HCT116 (cell line): ENCODE results near the gene MLYCD. TPM values are rescaled to one million over a fixed set of nuclear protein-coding genes. Genes with fewer than 3 reads are reported as not detected.

Experiments used
- ATAC-seq: fragments of 200-7000 bp; cut with Tn5 transposase; 2 replicates; pipeline ENCODE4 v1.9.1; 2020; ENCODE audit warnings: mild to moderate bottlenecking, moderate library complexity
- BruUV-seq: library from RNA; stranded (reverse); fragments of 400-500 nt; replicated peaks from 2 replicates; lab custom pipeline; 2021; lab: Mats Ljungman, UMichigan
- CTCF ChIA-PET: fragments of 300-600 bp; sonication (Branson Sonifier 250); formaldehyde crosslinking; loops from one replicate; lab custom pipeline; 2021; ENCODE audit warnings: antibody characterized with exemption; lab: Charles Lee
- POLR2A ChIA-PET: fragments of 300-600, 350-600 bp; sonication (Branson Sonifier 250); formaldehyde crosslinking; loops from one replicate; lab custom pipeline; 2021; ENCODE audit warnings: antibody characterized with exemption; lab: Charles Lee
- RAD21 ChIA-PET, 2 experiments: fragments of 300-600 bp; sonication (Branson Sonifier 250); formaldehyde crosslinking; loops; one replicate each; lab custom pipeline; 2023; ENCODE audit warnings: low total read pairs in 2 of 2; ENCODE audit not compliant: uncharacterized antibody in 2 of 2, unreplicated experiment in 2 of 2, low non-redundant PET in 1 of 2; lab: Charles Lee
- DNase-seq: peaks from one replicate; pipeline ENCODE4 v3.0.0-alpha.2; 2010; ENCODE audit warnings: low read depth, low spot score
- H2AFZ ChIP-seq: fragments of 200-600 bp; shearing (Covaris generic), sonication (generic); 2 replicates; pipeline ENCODE4 v1.6.1; 2017; ENCODE audit warnings: low read depth, mixed run types, mixed read lengths, antibody characterized with exemption, low read length; ENCODE audit not compliant: poor library complexity, severe bottlenecking
- H3K27ac ChIP-seq: 2 replicates; pipeline ENCODE4 v1.5.1; 2012; ENCODE audit warnings: low read depth, low read length
- H3K27me3 ChIP-seq: fragments of 200-600 bp; sonication (generic); 2 replicates; pipeline ENCODE4 v1.6.1; 2016; ENCODE audit warnings: mixed run types, low read length, mixed read lengths; ENCODE audit not compliant: insufficient read depth
- H3K36me3 ChIP-seq, 2 experiments: fragments of 200-500 bp in 1 of 2; fragments of 200-600 bp in 1 of 2; sonication (Bioruptor generic) in 1 of 2; sonication (generic) in 1 of 2; 2 replicates each; pipeline versions ENCODE4 v1.5.1 to v1.6.1; 2014 to 2016; ENCODE audit warnings: low read length in 2 of 2, inconsistent platforms in 1 of 2, mixed read lengths in 1 of 2, mixed run types in 1 of 2; ENCODE audit not compliant: insufficient read depth in 2 of 2, control insufficient read depth in 1 of 2
- H3K4me1 ChIP-seq, 2 experiments: fragments of 200-600 bp in 1 of 2; sonication (generic) in 1 of 2; 2 replicates each; pipeline versions ENCODE4 v1.5.1 to v1.6.1; 2012 to 2017; ENCODE audit warnings: low read length in 2 of 2, inconsistent platforms in 1 of 2, mild to moderate bottlenecking in 1 of 2, mixed read lengths in 1 of 2, mixed run types in 1 of 2, moderate library complexity in 1 of 2; ENCODE audit not compliant: insufficient read depth in 2 of 2, control insufficient read depth in 1 of 2
- H3K4me2 ChIP-seq: fragments of 200-600 bp; sonication (generic); 2 replicates; pipeline ENCODE4 v1.6.1; 2017; ENCODE audit warnings: mixed run types, low read length, mixed read lengths
- H3K4me3 ChIP-seq, 2 experiments: fragments of 200-600 bp in 1 of 2; sonication (generic) in 1 of 2; replicated peaks in 1 of 2; 2 replicates each; pipeline ENCODE4 v1.5.1; 2011 to 2016; ENCODE audit warnings: low read length in 2 of 2, control low read depth in 1 of 2, low read depth in 1 of 2, mild to moderate bottlenecking in 1 of 2, mixed read lengths in 1 of 2, mixed run types in 1 of 2
- H3K79me2 ChIP-seq: fragments of 200-600 bp; sonication (generic); 2 replicates; pipeline ENCODE4 v1.6.1; 2017; ENCODE audit warnings: mild to moderate bottlenecking, mixed run types, low read length, moderate library complexity, mixed read lengths; ENCODE audit not compliant: insufficient read depth
- H3K9ac ChIP-seq: fragments of 200-600 bp; sonication (generic); 2 replicates; pipeline ENCODE4 v1.6.1; 2016; ENCODE audit warnings: low read length, mixed read lengths
- H3K9me2 ChIP-seq: fragments of 200-600 bp; sonication (generic), shearing (Covaris generic); 2 replicates; pipeline ENCODE4 v1.6.1; 2017; ENCODE audit warnings: mixed run types, mild to moderate bottlenecking, moderate library complexity; ENCODE audit not compliant: insufficient read depth
- H3K9me3 ChIP-seq, 2 experiments: fragments of 200-500 bp in 1 of 2; fragments of 200-600 bp in 1 of 2; sonication (Bioruptor generic) in 1 of 2; sonication (generic) in 1 of 2; 2 replicates each; pipeline ENCODE4 v1.6.1; 2014 to 2017; ENCODE audit warnings: low read length in 2 of 2, mixed read lengths in 2 of 2, inconsistent platforms in 1 of 2, low read depth in 1 of 2, mild to moderate bottlenecking in 1 of 2, mixed run types in 1 of 2, moderate library complexity in 1 of 2; ENCODE audit not compliant: control insufficient read depth in 1 of 2, insufficient read depth in 1 of 2
- H4K20me1 ChIP-seq: fragments of 200-600 bp; sonication (generic), shearing (Covaris generic); 2 replicates; pipeline ENCODE4 v1.6.1; 2017; ENCODE audit warnings: mixed run types, mild to moderate bottlenecking, moderate library complexity; ENCODE audit not compliant: insufficient read depth
- ATF3 ChIP-seq: IDR thresholded peaks from 2 replicates; pipeline ENCODE4 v1.6.1; 2012
- CEBPB ChIP-seq: IDR thresholded peaks from 2 replicates; pipeline ENCODE4 v1.6.1; 2012; ENCODE audit warnings: low read depth
- EGR1 ChIP-seq: IDR thresholded peaks from 2 replicates; pipeline ENCODE4 v1.6.1; 2012; ENCODE audit warnings: low read depth
- EZH2 ChIP-seq: fragments of 200-600 bp; sonication (generic); IDR thresholded peaks from 2 replicates; pipeline ENCODE4 v1.6.1; 2017; ENCODE audit warnings: antibody characterized with exemption, mixed run types
- EZH2phosphoT487 ChIP-seq: fragments of 200-600 bp; IDR thresholded peaks from 2 replicates; pipeline ENCODE4 v1.6.1; 2018; ENCODE audit warnings: antibody characterized with exemption, borderline replicate concordance
- MAX ChIP-seq: IDR thresholded peaks from 2 replicates; pipeline ENCODE4 v1.6.1; 2012
- REST ChIP-seq: IDR thresholded peaks from 2 replicates; pipeline ENCODE4 v1.6.1; 2012; ENCODE audit warnings: low read depth
- SIN3A ChIP-seq: IDR thresholded peaks from 2 replicates; pipeline ENCODE4 v1.6.1; 2012; ENCODE audit warnings: low read depth
- SRF ChIP-seq: IDR thresholded peaks from 2 replicates; pipeline ENCODE4 v1.6.1; 2012; ENCODE audit warnings: low read depth
- intact Hi-C: fragments of 100-400 bp; cut with micrococcal nuclease; formaldehyde crosslinking; loops from 2 replicates; pipeline ENCODE4 v1.10.0; 2022
- total RNA-seq: library from RNA; stranded (reverse); gene quantifications from one replicate; pipeline ENCODE4 v1.2.1, GENCODE V29; 2021; ENCODE audit not compliant: unreplicated experiment

Gene MLYCD
- total RNA-seq, 1 experiment from 2014 or later, result 3.9 TPM

- Histone ChIP-seq H3K9me2 (no peaks in the 10 kb centered on the region), H3K4me2 (no peak overlapping the region), H3K9ac (no peak overlapping the region), H3K9me3 (no peaks in the 10 kb centered on the region), H4K20me1 (no peaks in the 10 kb centered on the region), H3K36me3 (no peaks in the 10 kb centered on the region), H3K27ac (no peak overlapping the region), H3K4me1 (peaks cover 8 to 9% of the 10 kb centered on the region in 2 experiments), H3K4me3 (no peak overlapping the region), H3K79me2 (no peaks in the 10 kb centered on the region), H2AFZ (no peak overlapping the region), H3K27me3 (no peaks in the 10 kb centered on the region)
- TF ChIP-seq CEBPB, result no peak
- no peak for TF ChIP-seq EZH2phosphoT487
- no peak for TF ChIP-seq EZH2
- no peak for TF ChIP-seq SIN3A
- no peak for TF ChIP-seq SRF
- no peak for TF ChIP-seq EGR1
- no peak for TF ChIP-seq MAX
- no peak for TF ChIP-seq REST
- TF ChIP-seq ATF3, result no peak
- no TSS peak for BruUV-seq
- RAD21 ChIA-PET, result no interaction called here
- ATAC-seq, result no peak
- POLR2A ChIA-PET, result interaction anchor here (1.2 kb wide), 1 partner anchor 19 kb away, joined by 3 read pairs; no protein-coding TSS in a partner anchor
- CTCF ChIA-PET, result interaction anchor here (0.9 kb wide), 1 partner anchor 9 kb away, joined by 3 read pairs; no protein-coding TSS in a partner anchor
- no peak for DNase-seq
- intact Hi-C loops, result no loop called here
These were observed 48.8 kb downstream of the MLYCD start for GRCh38 chr16:83947642-83948234.
